Nephron (organoid): ENCODE results near the gene TLX2.

Experiments
- H3K27ac Mint-ChIP-seq, 3 experiments: 2 replicates each; pipeline ENCODE4 v1.8.0; 2020; ENCODE audit warnings: mixed read lengths in 3 of 3, mild to moderate bottlenecking in 2 of 3, moderate library complexity in 1 of 3
- H3K27me3 Mint-ChIP-seq: 2 replicates; pipeline ENCODE4 v1.8.0; 2021; ENCODE audit warnings: low read depth, mild to moderate bottlenecking, moderate library complexity, mixed read lengths
- H3K36me3 Mint-ChIP-seq: 2 replicates; pipeline ENCODE4 v1.8.0; 2020; ENCODE audit warnings: low read depth, mixed read lengths
- H3K4me1 Mint-ChIP-seq: 2 replicates; pipeline ENCODE4 v1.8.0; 2020; ENCODE audit warnings: mixed read lengths
- H3K4me3 Mint-ChIP-seq, 3 experiments: 2 replicates each; pipeline ENCODE4 v1.8.0; 2020; ENCODE audit warnings: mild to moderate bottlenecking in 3 of 3, mixed read lengths in 3 of 3, moderate library complexity in 2 of 3
- H3K9me3 Mint-ChIP-seq: 2 replicates; pipeline ENCODE4 v1.8.0; 2020; ENCODE audit warnings: mixed read lengths
- CTCF ChIP-seq, 3 experiments: fragments of 200-600 bp; sonication (generic); IDR thresholded peaks; one replicate each; pipeline ENCODE4 v1.5.0; 2021; ENCODE audit warnings: antibody characterized with exemption in 3 of 3; ENCODE audit not compliant: unreplicated experiment in 3 of 3

TLX2 gene

GRCh38 chr2:74507926-74508520 lies 6.2 kb upstream of the TLX2 start:
- H3K27me3 Mint-ChIP-seq, result peaks cover 95% of the 10 kb centered on the region
- H3K36me3 Mint-ChIP-seq, result peaks cover 31% of the 10 kb centered on the region
- H3K4me3 Mint-ChIP-seq, result peak overlapping the region; percentile 98 to 100 (median 99)
- peaks cover 34% of the 10 kb centered on the region for H3K4me1 Mint-ChIP-seq
- peak overlapping the region; percentile 100 for H3K27ac Mint-ChIP-seq
- TF ChIP-seq CTCF (IDR thresholded peaks at IDR 0.05; ENCODE audit: unreplicated experiment in 3 of 3), result no peak
- H3K9me3 Mint-ChIP-seq, result no peaks in the 10 kb centered on the region

GRCh38 chr2:74510272-74510671 lies 4.0 kb upstream of the TLX2 start:
- H3K9me3 Mint-ChIP-seq, result no peaks in the 10 kb centered on the region
- H3K4me1 Mint-ChIP-seq, result peaks cover 18% of the 10 kb centered on the region

GRCh38 chr2:74511104-74511989 lies 2.9 kb upstream of the TLX2 start:
- Mint-ChIP-seq H3K36me3 (peaks cover 13% of the 10 kb centered on the region), H3K4me1 (peaks cover 17% of the 10 kb centered on the region), H3K4me3 (no peak overlapping the region), H3K27me3 (peaks cover 98% of the 10 kb centered on the region), H3K27ac (no peak overlapping the region), H3K9me3 (no peaks in the 10 kb centered on the region)
- no peak for TF ChIP-seq CTCF (IDR thresholded peaks at IDR 0.05; ENCODE audit: unreplicated experiment in 3 of 3)

More at GRCh38 chr2:74510272-74510671, 4.0 kb upstream of the TLX2 start:
- Mint-ChIP-seq H3K27ac (no peak overlapping the region), H3K4me3 (no peak overlapping the region), H3K27me3 (peaks cover 94% of the 10 kb centered on the region), H3K36me3 (peaks cover 19% of the 10 kb centered on the region)
- TF ChIP-seq CTCF (IDR thresholded peaks at IDR 0.05; ENCODE audit: unreplicated experiment in 3 of 3), result no peak

GRCh38 chr2:74512744-74513604 lies 1.3 kb upstream of the TLX2 start:
- Mint-ChIP-seq H3K4me3 (peak overlapping the region in 1 of 3 experiments; percentile 31), H3K36me3 (no peaks in the 10 kb centered on the region), H3K27me3 (peaks cover 99% of the 10 kb centered on the region), H3K9me3 (no peaks in the 10 kb centered on the region), H3K4me1 (peaks cover 4% of the 10 kb centered on the region), H3K27ac (no peak overlapping the region)
- no peak for TF ChIP-seq CTCF (IDR thresholded peaks at IDR 0.05; ENCODE audit: unreplicated experiment in 3 of 3)

- peak overlapping the region in 1 of 3 experiments; percentile 19 for H3K4me3 Mint-ChIP-seq
- H3K36me3 Mint-ChIP-seq, result no peaks in the 10 kb centered on the region
- no peak overlapping the region for H3K27ac Mint-ChIP-seq
- no peak for TF ChIP-seq CTCF (IDR thresholded peaks at IDR 0.05; ENCODE audit: unreplicated experiment in 3 of 3)
- H3K27me3 Mint-ChIP-seq, result peaks cover 99% of the 10 kb centered on the region
- H3K4me1 Mint-ChIP-seq, result no peaks in the 10 kb centered on the region
- no peaks in the 10 kb centered on the region for H3K9me3 Mint-ChIP-seq
These were observed 464 bp upstream of the TLX2 start for GRCh38 chr2:74513605-74514367.
